CD4-positive, alpha-beta T cell (primary cell): ENCODE measurements around the gene ZBTB20. TPM values are rescaled to one million over a fixed set of nuclear protein-coding genes. Genes with fewer than 3 reads are reported as not detected.

ENCODE experiments used
- ATAC-seq: fragments of 200-7000 bp; cut with Tn5 transposase; one replicate; pipeline ENCODE4 v1.10.0; 2022; ENCODE audit warnings: mild to moderate bottlenecking; ENCODE audit not compliant: poor library complexity
- CTCF ChIA-PET: fragments of 350-600 bp; sonication (Branson Sonifier 250); formaldehyde crosslinking; loops from one replicate; lab custom pipeline; 2021; ENCODE audit warnings: antibody characterized with exemption, inconsistent platforms; lab: Charles Lee
- POLR2A ChIA-PET: fragments of 350-600 bp; sonication (Branson Sonifier 250); formaldehyde crosslinking; loops from one replicate; lab custom pipeline; 2021; ENCODE audit warnings: antibody characterized with exemption, inconsistent platforms; lab: Charles Lee
- DNase-seq, 14 experiments: peaks; one replicate each; pipeline ENCODE4 v3.0.0-alpha.2; 2013 to 2020; ENCODE audit warnings: mixed read lengths in 2 of 14
- H3K27ac ChIP-seq, 2 donors: one replicate each; pipeline versions ENCODE4 v1.5.1 to v1.7.0; 2013; ENCODE audit warnings: low read length in 2 of 2, low read depth in 1 of 2, mild to moderate bottlenecking in 1 of 2
- H3K27me3 ChIP-seq, 2 experiments: 1 replicate in 1 of 2; 2 replicates in 1 of 2; pipeline versions ENCODE4 v1.6.1 to v1.7.0; 2013; ENCODE audit warnings: low read length in 2 of 2, control low read depth in 1 of 2, mild to moderate bottlenecking in 1 of 2, moderate library complexity in 1 of 2; ENCODE audit not compliant: insufficient read depth in 2 of 2, control insufficient read depth in 1 of 2
- H3K36me3 ChIP-seq: one replicate; pipeline ENCODE4 v1.6.1; 2013; ENCODE audit warnings: low read length, control low read depth; ENCODE audit not compliant: insufficient read depth
- H3K4me1 ChIP-seq: one replicate; pipeline ENCODE4 v1.6.1; 2013; ENCODE audit warnings: low read length, control low read depth; ENCODE audit not compliant: insufficient read depth
- H3K4me3 ChIP-seq: one replicate; pipeline ENCODE4 v1.5.1; 2013; ENCODE audit warnings: mild to moderate bottlenecking, low read length, moderate library complexity
- H3K9me3 ChIP-seq, 2 experiments: 1 replicate in 1 of 2; 2 replicates in 1 of 2; pipeline versions ENCODE4 v1.6.1 to v1.7.0; 2013; ENCODE audit warnings: low read length in 2 of 2, mild to moderate bottlenecking in 2 of 2, control low read depth in 1 of 2, moderate library complexity in 1 of 2; ENCODE audit not compliant: control insufficient read depth in 1 of 2, insufficient read depth in 1 of 2
- H3K27ac Mint-ChIP-seq: one replicate; pipeline ENCODE4 v1.8.0; 2020; ENCODE audit warnings: mixed read lengths
- H3K27me3 Mint-ChIP-seq: one replicate; pipeline ENCODE4 v1.8.0; 2021; ENCODE audit warnings: mixed read lengths
- H3K36me3 Mint-ChIP-seq: one replicate; pipeline ENCODE4 v1.8.0; 2021; ENCODE audit warnings: low read depth, mixed read lengths
- H3K4me1 Mint-ChIP-seq: one replicate; pipeline ENCODE4 v1.8.0; 2021; ENCODE audit warnings: low read depth, mixed read lengths
- H3K4me3 Mint-ChIP-seq: one replicate; pipeline ENCODE4 v1.8.0; 2020; ENCODE audit warnings: mild to moderate bottlenecking, mixed read lengths
- H3K9me3 Mint-ChIP-seq: one replicate; pipeline ENCODE4 v1.8.0; 2020; ENCODE audit warnings: mixed read lengths
- CTCF ChIP-seq: fragments of 200-600 bp; IDR thresholded peaks from one replicate; pipeline ENCODE4 v1.8.0; 2022; ENCODE audit warnings: antibody characterized with exemption, mild to moderate bottlenecking
- intact Hi-C, 2 experiments: fragments of 100-400 bp; cut with DNase I in 1 of 2; cut with micrococcal nuclease in 1 of 2; formaldehyde crosslinking; loops; one replicate each; pipeline versions ENCODE4 v1.15.1 to v1.9.0; 2023 to 2025; cut with DNase I, micrococcal nuclease
- total RNA-seq, 174 experiments: library from RNA in 2 of 174; stranded (reverse) in 2 of 174; gene quantifications; one replicate each; pipeline ENCODE4 v1.2.3 and lab custom pipeline; 2021 to 2026

Gene ZBTB20
- total RNA-seq, 2 experiments from 2014 or later, result 41.6 to 47.4 TPM

- H3K4me3 ChIP-seq, result no peak overlapping the region
- Mint-ChIP-seq H3K4me1 (peaks cover 11% of the 10 kb centered on the region), H3K4me3 (no peak overlapping the region), H3K36me3 (no peaks in the 10 kb centered on the region), H3K9me3 (no peaks in the 10 kb centered on the region), H3K27me3 (no peaks in the 10 kb centered on the region), H3K27ac (no peak overlapping the region)
- intact Hi-C loops, result no loop called here
- TF ChIP-seq CTCF, result no peak
- H3K9me3 ChIP-seq, result no peaks in the 10 kb centered on the region
- no peak overlapping the region for H3K27ac ChIP-seq
- ChIA-PET POLR2A (no interaction called here), CTCF (no interaction called here)
- ATAC-seq (no peak), DNase-seq (no peak)
- H3K4me1 ChIP-seq, result peaks cover 13% of the 10 kb centered on the region
- H3K36me3 ChIP-seq, result no peaks in the 10 kb centered on the region
- H3K27me3 ChIP-seq, result no peaks in the 10 kb centered on the region
These were observed 694.8 kb downstream of the ZBTB20 start for GRCh38 chr3:114452256-114452655.

GRCh38 chr3:114451561-114452018, 695.5 kb downstream of the ZBTB20 start:
- ATAC-seq (no peak), DNase-seq (no peak)
- H3K9me3 ChIP-seq, result no peaks in the 10 kb centered on the region
- no peak overlapping the region for H3K4me3 ChIP-seq
- intact Hi-C loops, result no loop called here
- H3K27ac ChIP-seq, result no peak overlapping the region
- Mint-ChIP-seq H3K27me3 (no peaks in the 10 kb centered on the region), H3K4me3 (no peak overlapping the region), H3K4me1 (peaks cover 11% of the 10 kb centered on the region), H3K36me3 (no peaks in the 10 kb centered on the region), H3K9me3 (no peaks in the 10 kb centered on the region), H3K27ac (no peak overlapping the region)
- no peaks in the 10 kb centered on the region for H3K36me3 ChIP-seq
- ChIA-PET CTCF (no interaction called here), POLR2A (no interaction called here)
- H3K4me1 ChIP-seq, result peaks cover 13% of the 10 kb centered on the region
- TF ChIP-seq CTCF, result no peak
- no peaks in the 10 kb centered on the region for H3K27me3 ChIP-seq

GRCh38 chr3:114451051-114451451, 696.0 kb downstream of the ZBTB20 start:
- no peaks in the 10 kb centered on the region for H3K9me3 ChIP-seq
- H3K4me1 Mint-ChIP-seq, result peaks cover 11% of the 10 kb centered on the region
- no peak overlapping the region for H3K4me3 ChIP-seq
- no peak overlapping the region for H3K27ac ChIP-seq
- no peaks in the 10 kb centered on the region for H3K27me3 ChIP-seq
- H3K9me3 Mint-ChIP-seq, result no peaks in the 10 kb centered on the region
- POLR2A ChIA-PET, result no interaction called here
- no peaks in the 10 kb centered on the region for H3K36me3 ChIP-seq
- H3K36me3 Mint-ChIP-seq, result no peaks in the 10 kb centered on the region
- TF ChIP-seq CTCF, result no peak
- DNase-seq, result no peak
- ATAC-seq, result no peak
- CTCF ChIA-PET, result no interaction called here
- no peaks in the 10 kb centered on the region for H3K27me3 Mint-ChIP-seq
- H3K4me3 Mint-ChIP-seq, result no peak overlapping the region
- peaks cover 13% of the 10 kb centered on the region for H3K4me1 ChIP-seq
- H3K27ac Mint-ChIP-seq, result no peak overlapping the region
- intact Hi-C loops, result no loop called here
